HepG2 (cell line): ENCODE measurements around the gene CAMSAP1. TPM values are rescaled to one million over a fixed set of nuclear protein-coding genes. Genes with fewer than 3 reads are reported as not detected.

Experiments
- ATAC-seq: fragments of 200-7000 bp; cut with Tn5 transposase; 3 replicates; pipeline ENCODE4 v1.9.1; 2020; ENCODE audit warnings: mild to moderate bottlenecking, moderate library complexity
- BruUV-seq: library from RNA; stranded (reverse); fragments of 400-500 nt; replicated peaks from 2 replicates; lab custom pipeline; 2021; lab: Mats Ljungman, UMichigan
- CTCF ChIA-PET: fragments of 300-600 bp; formaldehyde crosslinking; extraction: SDS; loops from one replicate; lab custom pipeline; 2021; ENCODE audit warnings: low total read pairs, inconsistent platforms, low intra/inter-chr PET ratio; lab: Yijun Ruan, JAX
- POLR2A ChIA-PET: fragments of 350-600 bp; sonication (Branson Sonifier 250); formaldehyde crosslinking; loops from one replicate; lab custom pipeline; 2020; ENCODE audit warnings: antibody characterized with exemption, inconsistent platforms; lab: Yijun Ruan, JAX
- DNase-seq: peaks from one replicate; pipeline ENCODE4 v3.0.0-alpha.2; 2015; ENCODE audit warnings: low spot score
- FAIRE-seq: peaks from 3 replicates; lab custom pipeline; 2011; peaks lifted over from hg19 to GRCh38; lab: Jason Lieb, UNC
- H2AFZ ChIP-seq: one replicate; pipeline ENCODE4 v1.6.1; 2011; ENCODE audit warnings: low read length, inconsistent platforms
- H3K27ac ChIP-seq: fragments of 300-600 bp; 3 replicates; pipeline ENCODE4 v1.8.0; 2011; ENCODE audit warnings: mixed run types, mild to moderate bottlenecking, mixed read lengths, low read length, inconsistent platforms; ENCODE audit not compliant: insufficient read depth; ENCODE audit errors: extremely low read length
- H3K27me3 ChIP-seq, 2 experiments: fragments of 200-600 bp in 1 of 2; 2 replicates in 1 of 2; 3 replicates in 1 of 2; pipeline versions ENCODE4 v1.6.0 to v1.8.0; 2011; ENCODE audit warnings: low read length in 2 of 2, mild to moderate bottlenecking in 2 of 2, moderate library complexity in 2 of 2, inconsistent platforms in 1 of 2; ENCODE audit not compliant: insufficient read depth in 2 of 2, control insufficient read depth in 1 of 2
- H3K36me3 ChIP-seq, 2 experiments: fragments of 200-600 bp in 1 of 2; replicated peaks in 1 of 2; 2 replicates in 1 of 2; 3 replicates in 1 of 2; pipeline versions ENCODE4 v1.5.1 to v1.8.0; 2011; ENCODE audit warnings: low read length in 2 of 2, inconsistent platforms in 1 of 2; ENCODE audit not compliant: insufficient read depth in 2 of 2, control insufficient read depth in 1 of 2
- H3K4me1 ChIP-seq: 2 replicates; pipeline ENCODE4 v1.5.1; 2012; ENCODE audit warnings: low read length, inconsistent platforms; ENCODE audit not compliant: insufficient read depth
- H3K4me2 ChIP-seq: 2 replicates; pipeline ENCODE4 v1.6.0; 2011; ENCODE audit warnings: low read depth, low read length, inconsistent platforms
- H3K4me3 ChIP-seq, 3 experiments: fragments of 200-600 bp in 1 of 3; sonication (generic), shearing (Covaris generic) in 1 of 3; replicated peaks in 1 of 3; 2 replicates each; pipeline ENCODE4 v1.5.1; 2011 to 2016; ENCODE audit warnings: low read length in 3 of 3, inconsistent platforms in 2 of 3, low read depth in 2 of 3, mild to moderate bottlenecking in 2 of 3, control low read depth in 1 of 3, mixed read lengths in 1 of 3; ENCODE audit not compliant: insufficient read depth in 1 of 3
- H3K79me2 ChIP-seq: one replicate; pipeline ENCODE4 v1.6.1; 2011; ENCODE audit warnings: low read length, inconsistent platforms; ENCODE audit not compliant: insufficient read depth
- H3K9ac ChIP-seq: 2 replicates; pipeline ENCODE4 v1.6.0; 2011; ENCODE audit warnings: mild to moderate bottlenecking, low read depth, low read length, inconsistent platforms; ENCODE audit not compliant: insufficient read depth
- H3K9me3 ChIP-seq: 2 replicates; pipeline ENCODE4 v1.5.1; 2012; ENCODE audit warnings: mild to moderate bottlenecking, low read length
- H4K20me1 ChIP-seq: 2 replicates; pipeline ENCODE4 v1.6.0; 2011; ENCODE audit warnings: inconsistent platforms, mild to moderate bottlenecking, low read length, moderate library complexity; ENCODE audit not compliant: insufficient read depth
- GTF2F1 ChIP-seq: fragments of 150-350 bp; IDR thresholded peaks from 2 replicates; pipeline ENCODE4 v1.6.1; 2014; ENCODE audit warnings: low read length
- KDM4B ChIP-seq: sonication (generic); formaldehyde crosslinking; IDR thresholded peaks from 2 replicates; pipeline ENCODE4 v1.4.0; 2020; ENCODE audit warnings: missing genetic modification reagents
- KLF15 ChIP-seq: sonication (generic); formaldehyde crosslinking; IDR thresholded peaks from 2 replicates; pipeline ENCODE4 v1.8.1; 2023; ENCODE audit warnings: borderline replicate concordance, mild to moderate bottlenecking, inconsistent platforms, missing genetic modification reagents, mixed read lengths
- RFX1 ChIP-seq: fragments of 450-650 bp; IDR thresholded peaks from 2 replicates; pipeline ENCODE4 v1.6.1; 2017
- SMAD1 ChIP-seq: sonication (generic); formaldehyde crosslinking; IDR thresholded peaks from 2 replicates; pipeline ENCODE4 v1.4.0; 2020; ENCODE audit warnings: missing genetic modification reagents, low read depth, mild to moderate bottlenecking, borderline replicate concordance
- STAG1 ChIP-seq: sonication (generic); formaldehyde crosslinking; IDR thresholded peaks from 2 replicates; pipeline ENCODE4 v1.4.0; 2020; ENCODE audit warnings: missing genetic modification reagents
- ZNF101 ChIP-seq: sonication (generic); formaldehyde crosslinking; IDR thresholded peaks from 2 replicates; pipeline ENCODE4 v1.4.0; 2020; ENCODE audit warnings: mild to moderate bottlenecking, low read depth, missing genetic modification reagents, borderline replicate concordance
- ZNF460 ChIP-seq: sonication (generic); formaldehyde crosslinking; IDR thresholded peaks from 2 replicates; pipeline ENCODE4 v1.5.1; 2020; ENCODE audit warnings: missing genetic modification reagents, mild to moderate bottlenecking, borderline replicate concordance
- ZNF577 ChIP-seq: sonication (generic); formaldehyde crosslinking; IDR thresholded peaks from 2 replicates; pipeline ENCODE4 v1.4.0; 2020; ENCODE audit warnings: mild to moderate bottlenecking, low read depth, missing genetic modification reagents, borderline replicate concordance
- WGBS: methylation state at CpG from one replicate; pipeline ENCODE4 v1.1.6; 2017; ENCODE audit warnings: low lambda C conversion rate; 5-methylcytosine and 5-hydroxymethylcytosine counted together
- in situ Hi-C: cut with HindIII; loops from 2 replicates; pipeline ENCODE4 v1.10.0; 2017; ENCODE audit warnings: low pct_unique_long_range_greater_than_20kb; ENCODE audit not compliant: extremely low pct_ligation_motif_present
- intact Hi-C: fragments of 100-400 bp; cut with micrococcal nuclease; formaldehyde crosslinking; loops from one replicate; pipeline ENCODE4 v1.10.0; 2022; ENCODE audit not compliant: unreplicated experiment
- polyA plus RNA-seq, 8 experiments: library from polyadenylated mRNA; depleted of rRNA in 3 of 8; stranded (reverse) in 7 of 8; unstranded in 1 of 8; fragments of >200 nt; fragmentation: Illumina TruSeq in 4 of 8; extraction: Trizol in 4 of 8; gene quantifications; 2 replicates each; pipeline versions ENCODE4 v1.2.1 to v1.2.3, GENCODE V29; 2011 to 2016; ENCODE audit warnings: low read depth in 4 of 8, missing spikeins in 1 of 8, mixed read lengths in 1 of 8; ENCODE audit not compliant: insufficient read depth in 1 of 8
- total RNA-seq, 5 experiments: library from RNA; depleted of rRNA; stranded (reverse); fragments of >200 nt; fragmentation: Illumina TruSeq; extraction: Trizol; gene quantifications; 2 replicates each; pipeline ENCODE4 v1.2.3, GENCODE V29; 2016; ENCODE audit warnings: low read depth in 1 of 5
- TF ChIP-seq, protein P1 (sequence below): sonication (generic); formaldehyde crosslinking; IDR thresholded peaks from 2 replicates; pipeline ENCODE4 v1.5.0; 2020; ENCODE audit warnings: mild to moderate bottlenecking, missing genetic modification reagents, borderline replicate concordance
- TF ChIP-seq, protein P2 (sequence below): sonication (generic); IDR thresholded peaks from 2 replicates; pipeline ENCODE4 v1.6.1; 2016; ENCODE audit warnings: low read depth, borderline replicate concordance

CAMSAP1 gene
- total and polyA plus RNA-seq, 2 of the 13 experiments (the other 11 are each of a cell fraction or from before 2014, with no cell fraction given), result 3.8 to 12.4 TPM

DNA sequence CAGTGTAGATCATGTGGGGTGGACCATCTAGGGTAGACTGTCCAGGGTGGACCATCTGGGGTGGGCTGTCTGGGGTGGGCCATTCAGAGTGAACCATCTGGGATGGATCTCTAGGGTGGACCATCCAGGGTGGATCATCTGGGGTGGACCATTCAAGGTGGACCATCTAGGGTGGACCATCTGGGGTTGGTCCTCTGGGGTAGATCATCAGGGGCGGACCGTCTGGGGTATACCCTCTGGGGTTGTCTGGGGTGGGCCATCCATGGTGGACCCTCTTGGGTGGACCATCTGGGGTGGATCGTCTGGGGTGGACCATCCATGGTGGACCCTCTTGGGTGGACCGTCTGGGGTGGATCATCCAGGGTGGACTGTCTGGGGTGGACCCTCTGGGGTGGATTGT, 141.1 kb downstream of the CAMSAP1 start:
- H3K9ac ChIP-seq, result no peak overlapping the region
- H3K27ac ChIP-seq, result no peak overlapping the region
- H2AFZ ChIP-seq, result no peak overlapping the region
- WGBS, result no CpG with 5 or more reads among the region's 4 CpGs
- no peaks in the 10 kb centered on the region for H3K4me1 ChIP-seq
- POLR2A ChIA-PET, result no interaction called here
- peaks cover 6 to 32% of the 10 kb centered on the region in 2 experiments; a peak in 3 of 5 replicates for H3K27me3 ChIP-seq
- H3K9me3 ChIP-seq, result peaks cover 12% of the 10 kb centered on the region
- FAIRE-seq (no peak), DNase-seq (no peak), ATAC-seq (no peak)
- in situ Hi-C loops (no loop called here), intact Hi-C loops (no loop called here)
- H3K4me3 ChIP-seq, result no peak overlapping the region
- no TSS peak for BruUV-seq
- no peaks in the 10 kb centered on the region for H3K36me3 ChIP-seq
- TF ChIP-seq ZNF460 (no peak), SMAD1 (CRISPR knock-in tag) (no peak), RFX1 (no peak), KDM4B (no peak), GTF2F1 (no peak), STAG1 (CRISPR knock-in tag) (no peak), ZNF577 (CRISPR knock-in tag) (no peak), KLF15 (CRISPR knock-in tag) (no peak), ZNF101 (CRISPR knock-in tag) (no peak)
- TF ChIP-seq, protein P1, sequence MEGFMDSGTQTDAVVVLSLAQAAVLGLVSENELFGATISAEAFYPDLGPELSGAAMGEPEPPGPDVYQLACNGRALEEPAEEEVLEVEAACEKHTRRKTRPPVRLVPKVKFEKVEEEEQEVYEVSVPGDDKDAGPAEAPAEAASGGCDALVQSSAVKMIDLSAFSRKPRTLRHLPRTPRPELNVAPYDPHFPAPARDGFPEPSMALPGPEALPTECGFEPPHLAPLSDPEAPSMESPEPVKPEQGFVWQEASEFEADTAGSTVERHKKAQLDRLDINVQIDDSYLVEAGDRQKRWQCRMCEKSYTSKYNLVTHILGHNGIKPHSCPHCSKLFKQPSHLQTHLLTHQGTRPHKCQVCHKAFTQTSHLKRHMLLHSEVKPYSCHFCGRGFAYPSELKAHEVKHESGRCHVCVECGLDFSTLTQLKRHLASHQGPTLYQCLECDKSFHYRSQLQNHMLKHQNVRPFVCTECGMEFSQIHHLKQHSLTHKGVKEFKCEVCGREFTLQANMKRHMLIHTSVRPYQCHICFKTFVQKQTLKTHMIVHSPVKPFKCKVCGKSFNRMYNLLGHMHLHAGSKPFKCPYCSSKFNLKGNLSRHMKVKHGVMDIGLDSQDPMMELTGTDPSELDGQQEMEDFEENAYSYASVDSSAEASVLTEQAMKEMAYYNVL (CRISPR knock-in tag), result no peak
- TF ChIP-seq, protein P2, sequence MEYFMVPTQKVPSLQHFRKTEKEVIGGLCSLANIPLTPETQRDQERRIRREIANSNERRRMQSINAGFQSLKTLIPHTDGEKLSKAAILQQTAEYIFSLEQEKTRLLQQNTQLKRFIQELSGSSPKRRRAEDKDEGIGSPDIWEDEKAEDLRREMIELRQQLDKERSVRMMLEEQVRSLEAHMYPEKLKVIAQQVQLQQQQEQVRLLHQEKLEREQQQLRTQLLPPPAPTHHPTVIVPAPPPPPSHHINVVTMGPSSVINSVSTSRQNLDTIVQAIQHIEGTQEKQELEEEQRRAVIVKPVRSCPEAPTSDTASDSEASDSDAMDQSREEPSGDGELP, result no peak
- CTCF ChIA-PET, result no interaction called here
- no peaks in the 10 kb centered on the region for H4K20me1 ChIP-seq
- no peaks in the 10 kb centered on the region for H3K79me2 ChIP-seq
- no peak overlapping the region for H3K4me2 ChIP-seq
